Subcutaneous adipose tissue (tissue), 4 donors: Measurements from ENCODE around the gene CYTH2. TPM values are rescaled to one million over a fixed set of nuclear protein-coding genes. Genes with fewer than 3 reads are reported as not detected.

Experiments
- CTCF ChIP-seq: fragments of 450-650 bp; IDR thresholded peaks from one replicate; pipeline ENCODE4 v1.5.1; 2016; ENCODE audit warnings: low read depth, mild to moderate bottlenecking, control low read depth, antibody characterized with exemption, moderate library complexity
- total RNA-seq, 4 donors: library from RNA; depleted of rRNA; stranded (reverse); fragments of >200 nt; gene quantifications; one replicate each; pipeline ENCODE4 v1.1.0, GENCODE V29; 2016

Gene CYTH2
- total RNA-seq, 4 donors from 2014 or later: 15.8 to 64.0 (median 31.5) TPM

- no peak for TF ChIP-seq CTCF
Observed at GRCh38 chr19:48442116-48443035, 26.8 kb upstream of the CYTH2 start.

DNA sequence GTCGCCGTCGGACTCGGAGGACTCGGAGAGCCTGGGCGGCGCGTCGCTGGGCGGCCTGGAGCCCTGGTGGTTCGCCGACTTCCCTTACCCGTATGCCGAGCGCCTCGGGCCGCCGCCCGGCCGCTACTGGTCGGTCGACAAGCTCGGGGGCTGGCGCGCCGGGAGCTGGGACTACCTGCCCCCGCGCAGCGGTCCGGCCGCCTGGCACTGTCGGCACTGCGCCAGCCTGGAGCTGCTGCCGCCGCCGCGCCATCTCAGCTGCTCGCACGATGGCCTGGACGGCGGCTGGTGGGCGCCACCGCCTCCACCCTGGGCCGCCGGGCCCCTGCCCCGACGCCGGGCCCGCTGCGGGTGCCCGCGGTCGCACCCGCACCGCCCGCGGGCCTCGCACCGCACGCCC lies 25.9 kb upstream of the CYTH2 start:
- TF ChIP-seq CTCF: no peak

DNA sequence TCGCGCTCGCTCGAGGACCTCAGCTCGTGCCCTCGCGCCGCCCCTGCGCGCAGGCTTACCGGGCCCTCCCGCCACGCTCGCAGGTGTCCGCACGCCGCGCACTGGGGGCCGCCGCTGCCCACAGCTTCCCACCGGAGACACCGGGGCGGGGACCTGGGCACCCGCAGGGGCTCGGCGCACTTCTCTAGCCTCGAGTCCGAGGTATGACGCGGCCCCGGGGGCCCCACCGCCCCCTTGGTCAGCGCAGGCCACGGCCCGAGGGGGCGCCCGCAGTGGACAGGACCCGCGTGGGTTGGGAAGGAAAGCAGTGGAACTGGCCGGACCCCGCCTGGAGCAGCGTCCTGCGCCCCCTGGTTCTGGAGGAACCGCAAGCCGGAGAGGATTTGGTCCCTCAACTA lies 25.4 kb upstream of the CYTH2 start:
- no peak for TF ChIP-seq CTCF

GRCh38 chr19:48444129-48444935 lies 24.8 kb upstream of the CYTH2 start:
- TF ChIP-seq CTCF: no peak

- no peak for TF ChIP-seq CTCF
Observed at GRCh38 chr19:48444936-48445200, 24.3 kb upstream of the CYTH2 start.

GRCh38 chr19:48445256-48445605 lies 23.9 kb upstream of the CYTH2 start:
- TF ChIP-seq CTCF: no peak
